HG03520 (cell line): ENCODE data around the gene CBLL2.
"Not testable (repeated sequence)": the region's sequence is repeated elsewhere in the genome, so short reads cannot be mapped to it uniquely, and the experiment has no call there.

Experiments
- ATAC-seq: cut with Tn5 transposase; IDR thresholded peaks from one replicate; pipeline ENCODE4 v1.9.1; 2021; ENCODE audit warnings: mild to moderate bottlenecking, moderate library complexity; ENCODE audit not compliant: unreplicated experiment

The CBLL2 gene, protein sequence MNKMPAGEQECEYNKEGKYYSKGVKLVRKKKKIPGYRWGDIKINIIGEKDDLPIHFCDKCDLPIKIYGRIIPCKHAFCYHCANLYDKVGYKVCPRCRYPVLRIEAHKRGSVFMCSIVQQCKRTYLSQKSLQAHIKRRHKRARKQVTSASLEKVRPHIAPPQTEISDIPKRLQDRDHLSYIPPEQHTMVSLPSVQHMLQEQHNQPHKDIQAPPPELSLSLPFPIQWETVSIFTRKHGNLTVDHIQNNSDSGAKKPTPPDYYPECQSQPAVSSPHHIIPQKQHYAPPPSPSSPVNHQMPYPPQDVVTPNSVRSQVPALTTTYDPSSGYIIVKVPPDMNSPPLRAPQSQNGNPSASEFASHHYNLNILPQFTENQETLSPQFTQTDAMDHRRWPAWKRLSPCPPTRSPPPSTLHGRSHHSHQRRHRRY

GRCh38 chrX:22272613-22273012 lies at the start of gene CBLL2:
Gene CBLL2, plus strand, starts transcription at chrX:22272913. Its CDS starts 79 bp downstream, at chrX:22272992.
- no peak for ATAC-seq

DNA sequence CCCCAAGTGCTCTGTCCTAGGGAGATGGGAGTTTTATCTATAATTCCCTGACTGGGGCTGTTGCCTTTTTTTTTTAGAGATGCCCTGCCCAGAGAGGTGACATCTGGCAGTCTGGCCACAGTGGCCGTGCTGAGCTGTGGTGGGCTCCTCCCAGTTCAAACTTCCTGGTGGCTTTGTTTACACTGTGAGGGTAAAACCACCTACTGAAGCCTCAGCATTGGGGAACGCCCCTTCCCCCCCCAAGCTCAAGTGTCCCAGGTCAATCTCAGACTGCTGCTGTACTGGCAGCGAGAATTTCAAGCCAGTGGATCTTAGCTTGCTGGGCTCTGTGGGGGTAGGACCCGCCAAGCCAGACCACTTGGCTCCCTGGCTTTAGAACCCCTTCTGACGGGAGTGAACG lies 38.3 kb upstream of the CBLL2 start:
- ATAC-seq: no peak

- no peak for ATAC-seq
These were observed 35.2 kb upstream of the CBLL2 start for GRCh38 chrX:22237479-22237878.

DNA sequence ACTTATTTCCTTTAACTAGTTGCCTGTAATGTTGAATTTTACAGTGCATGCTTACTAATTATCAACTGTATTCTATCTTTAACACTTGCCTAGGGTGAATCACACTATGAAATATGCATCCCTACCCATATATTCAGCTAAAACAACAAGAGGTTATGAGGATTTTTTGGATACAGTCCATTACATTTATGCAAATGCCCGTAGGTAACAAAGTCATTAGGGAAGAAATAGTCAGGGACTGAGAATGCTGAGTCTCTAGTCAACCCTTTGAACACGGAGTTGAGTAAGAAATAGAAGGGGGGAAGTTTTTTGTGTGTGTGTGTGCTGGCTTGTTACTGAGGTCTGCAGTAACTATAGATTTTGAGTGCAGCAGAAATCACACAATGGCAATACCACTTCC lies 26.1 kb upstream of the CBLL2 start:
- no peak for ATAC-seq

DNA sequence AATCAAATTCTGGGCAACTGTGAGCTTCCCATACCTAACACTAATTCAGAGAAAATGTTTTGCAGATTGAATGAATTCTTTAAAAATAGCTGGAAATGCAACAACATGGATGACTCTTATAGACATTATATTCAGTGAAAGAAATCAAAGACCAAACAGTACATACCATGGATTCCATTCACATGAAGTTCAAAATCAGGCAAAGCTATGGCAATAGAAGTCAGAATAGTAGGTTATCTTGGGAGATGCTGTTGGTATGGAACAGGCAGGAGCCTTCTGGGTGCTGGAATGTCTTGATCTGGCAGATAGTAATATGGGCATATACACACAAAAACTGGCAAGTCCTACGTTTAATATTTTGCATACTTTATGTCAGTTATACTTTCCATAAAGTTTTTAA lies 25.5 kb upstream of the CBLL2 start:
- ATAC-seq: no peak

GRCh38 chrX:22248401-22248800 lies 24.3 kb upstream of the CBLL2 start:
- ATAC-seq: no peak

GRCh38 chrX:22249371-22249770 lies 23.3 kb upstream of the CBLL2 start:
- ATAC-seq: no peak

DNA sequence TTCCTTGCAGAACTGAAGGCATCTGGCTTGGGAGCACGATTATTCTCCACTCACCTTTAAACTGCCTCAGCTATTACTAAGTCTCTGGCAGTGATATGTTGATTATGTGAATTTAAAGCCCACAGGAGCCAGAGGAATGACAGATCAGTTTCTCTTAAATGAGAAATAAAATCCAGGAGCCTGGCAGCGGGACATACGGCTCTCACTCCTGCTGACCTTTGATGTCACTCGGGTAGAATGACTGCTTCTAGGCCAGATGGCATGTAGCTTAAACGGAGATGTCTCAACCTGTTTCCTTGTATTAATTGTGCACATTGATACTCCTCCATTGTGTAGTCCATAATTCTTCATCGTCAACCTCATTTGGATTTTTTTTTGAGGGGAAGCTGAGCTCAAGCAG lies 4.0 kb upstream of the CBLL2 start:
- ATAC-seq: no peak

DNA sequence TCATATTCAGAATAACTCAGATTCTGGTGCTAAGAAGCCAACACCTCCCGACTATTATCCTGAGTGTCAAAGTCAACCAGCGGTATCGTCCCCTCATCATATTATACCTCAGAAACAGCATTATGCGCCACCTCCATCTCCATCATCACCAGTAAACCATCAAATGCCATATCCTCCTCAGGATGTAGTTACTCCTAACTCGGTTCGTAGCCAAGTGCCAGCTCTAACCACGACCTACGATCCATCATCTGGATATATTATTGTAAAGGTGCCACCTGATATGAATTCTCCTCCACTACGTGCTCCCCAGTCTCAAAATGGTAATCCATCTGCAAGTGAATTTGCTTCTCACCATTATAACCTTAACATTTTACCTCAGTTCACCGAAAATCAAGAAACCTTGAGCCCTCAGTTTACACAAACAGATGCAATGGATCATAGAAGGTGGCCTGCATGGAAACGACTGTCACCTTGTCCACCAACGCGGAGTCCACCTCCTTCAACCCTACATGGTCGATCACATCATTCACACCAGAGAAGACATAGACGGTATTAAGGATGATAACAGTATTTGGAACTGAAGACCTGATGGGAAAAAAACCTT lies 1.1 kb downstream of the CBLL2 start:
- ATAC-seq: no peak

DNA sequence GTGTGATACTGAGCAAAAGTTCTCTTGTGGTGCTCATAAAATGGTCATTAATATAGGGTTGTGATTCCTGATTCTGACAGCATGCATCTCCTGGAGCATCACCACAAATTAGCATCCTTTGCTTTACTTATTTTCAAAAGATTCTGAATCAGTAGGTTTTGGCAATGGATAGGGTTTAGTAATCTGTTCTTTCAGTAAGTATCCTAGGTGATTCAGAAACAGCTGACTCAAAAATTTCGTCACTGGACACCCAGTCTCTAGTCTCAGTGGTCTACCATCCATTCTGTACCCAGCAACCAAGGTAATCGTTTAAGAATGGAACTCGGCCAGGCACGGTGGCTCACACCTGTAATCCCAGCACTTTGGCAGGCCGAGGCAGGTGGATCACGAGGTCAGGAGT lies 4.1 kb downstream of the CBLL2 start:
- no peak for ATAC-seq

GRCh38 chrX:22278375-22278774 lies 5.7 kb downstream of the CBLL2 start:
- no peak for ATAC-seq

DNA sequence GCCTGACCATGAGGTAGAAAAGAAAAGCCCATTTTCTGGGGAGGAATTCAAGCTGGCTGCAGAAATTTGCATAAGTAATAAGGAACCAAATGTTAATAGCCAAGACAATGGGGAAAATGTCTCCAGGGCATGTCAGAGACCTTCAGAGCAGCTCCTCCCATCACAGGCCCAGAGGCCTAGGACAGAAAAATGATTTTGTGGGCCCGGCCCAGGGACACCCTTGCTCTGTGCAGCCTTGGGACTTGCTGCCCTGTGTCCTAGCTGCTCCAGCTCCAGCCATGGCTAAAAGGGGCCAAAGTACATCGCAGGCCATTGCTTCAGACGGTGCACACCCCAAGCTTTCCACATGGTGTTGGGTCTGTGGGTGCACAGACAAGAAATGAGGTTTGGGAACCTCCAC lies 16.5 kb downstream of the CBLL2 start:
- not testable (repeated sequence) for ATAC-seq

DNA sequence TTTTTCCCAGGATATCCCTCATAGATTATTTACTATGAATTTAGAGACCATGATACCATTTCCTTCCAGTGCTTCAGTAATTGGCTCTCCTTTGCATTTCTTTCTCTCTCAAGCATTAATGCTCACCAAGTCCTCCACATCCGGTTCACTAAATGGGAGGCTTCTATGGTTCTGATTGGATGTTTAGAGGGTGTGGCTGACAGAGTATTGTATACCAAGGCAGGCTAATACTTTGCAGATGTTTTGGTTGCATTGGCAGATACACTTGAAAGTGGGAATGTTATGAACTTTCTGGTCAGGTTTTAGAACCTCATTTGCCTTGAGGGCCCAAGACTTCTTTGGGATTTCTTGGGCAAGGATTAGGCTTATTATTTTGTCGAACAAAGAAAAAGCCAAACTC lies 24.2 kb downstream of the CBLL2 start:
- ATAC-seq: no peak

DNA sequence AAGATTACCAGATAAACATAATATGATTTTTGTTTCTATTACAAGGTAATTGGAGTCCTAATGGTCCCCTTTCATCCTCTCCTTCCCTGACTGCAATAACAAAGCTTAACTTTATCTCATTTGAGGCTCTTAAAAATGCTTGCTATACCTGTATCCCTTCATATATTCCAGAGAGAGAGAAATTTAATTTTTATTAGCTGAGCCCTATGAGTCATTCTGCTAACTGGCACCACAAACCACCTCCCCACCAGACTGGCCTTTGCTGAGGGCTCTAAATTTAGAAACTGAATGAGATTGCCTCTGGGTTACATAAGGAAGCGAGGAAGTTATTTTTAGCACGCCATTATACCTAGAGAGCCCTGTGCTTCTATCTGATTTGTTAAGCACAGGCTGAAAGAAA lies 27.4 kb downstream of the CBLL2 start:
- peak; percentile 70 for ATAC-seq

- ATAC-seq: no peak
These were observed 38.1 kb downstream of the CBLL2 start for GRCh38 chrX:22310779-22311178.

DNA sequence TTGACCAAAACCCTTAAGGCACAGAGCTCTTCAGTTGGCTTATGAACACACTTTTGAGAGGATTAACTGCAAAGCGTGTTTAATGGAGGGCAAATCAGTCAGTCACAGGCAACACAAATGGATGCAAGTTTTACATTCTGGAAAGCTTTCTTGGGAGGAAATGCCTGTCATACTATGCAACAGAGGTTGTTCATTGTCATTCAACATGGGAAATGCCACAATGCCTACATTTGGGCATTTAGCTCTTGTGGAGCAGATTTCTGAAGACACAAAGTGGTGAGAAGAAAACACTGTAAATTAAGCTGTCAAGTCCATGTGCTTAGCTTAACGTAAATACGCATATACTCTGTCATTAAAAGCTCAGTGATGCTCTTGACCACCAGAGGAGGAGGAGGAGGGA lies 41.1 kb downstream of the CBLL2 start:
- ATAC-seq: no peak

DNA sequence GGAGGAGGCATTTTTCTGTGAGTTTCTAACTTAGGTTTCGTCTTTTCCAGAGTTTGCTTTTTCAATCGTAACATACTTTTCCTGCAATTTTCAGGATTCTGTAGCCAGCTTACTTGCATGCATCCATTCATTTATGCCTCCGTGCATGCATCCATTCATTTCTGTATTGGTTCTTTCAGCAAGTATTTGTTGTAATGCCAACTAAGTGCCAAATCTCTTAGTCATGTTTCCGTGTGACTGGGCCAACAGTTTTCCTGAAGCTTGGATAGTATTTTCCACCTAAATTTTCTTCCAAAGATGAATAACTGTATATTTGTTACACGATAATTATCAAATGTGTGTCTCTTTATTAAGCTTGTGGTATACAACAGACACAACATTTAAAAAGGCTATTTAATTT lies 41.5 kb downstream of the CBLL2 start:
- ATAC-seq: no peak

DNA sequence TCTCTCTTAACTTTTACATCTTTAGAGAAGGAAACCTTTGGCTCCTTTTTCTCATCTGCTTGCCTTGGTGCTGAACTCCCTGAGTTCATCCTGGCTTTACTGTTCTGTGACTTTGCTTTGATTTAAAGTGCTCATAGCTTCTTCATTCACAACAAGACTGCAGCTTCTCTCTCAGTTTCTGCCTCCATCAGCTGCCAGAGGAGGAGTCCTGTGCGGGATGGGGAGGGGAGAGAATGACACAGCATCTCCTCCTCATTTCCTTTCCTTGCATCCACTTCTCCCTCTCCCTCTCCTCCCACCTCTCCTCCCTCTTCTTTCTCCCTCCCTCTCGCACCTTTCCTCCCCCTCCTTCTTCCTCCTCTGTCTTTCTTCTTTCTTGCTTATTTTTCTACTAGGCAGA lies 42.0 kb downstream of the CBLL2 start:
- ATAC-seq: no peak

DNA sequence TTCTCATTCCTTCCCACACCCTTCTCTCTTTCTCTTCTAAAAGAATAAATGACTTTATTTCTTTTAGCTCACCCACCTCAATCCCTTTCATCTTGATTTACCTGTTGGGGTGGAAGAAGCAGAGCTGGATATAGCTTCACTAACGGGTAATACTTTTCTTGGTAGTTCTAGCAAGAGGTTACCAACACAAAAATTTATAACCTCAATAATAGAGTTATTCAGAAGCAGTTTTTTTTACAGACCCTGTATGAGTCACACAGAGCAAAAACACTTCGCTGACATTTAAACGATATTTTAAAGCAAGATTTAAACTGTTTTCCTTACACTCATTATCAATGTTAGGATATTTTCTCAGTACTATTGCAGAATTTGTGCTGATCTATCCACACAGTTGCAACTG lies 42.4 kb downstream of the CBLL2 start:
- no peak for ATAC-seq

DNA sequence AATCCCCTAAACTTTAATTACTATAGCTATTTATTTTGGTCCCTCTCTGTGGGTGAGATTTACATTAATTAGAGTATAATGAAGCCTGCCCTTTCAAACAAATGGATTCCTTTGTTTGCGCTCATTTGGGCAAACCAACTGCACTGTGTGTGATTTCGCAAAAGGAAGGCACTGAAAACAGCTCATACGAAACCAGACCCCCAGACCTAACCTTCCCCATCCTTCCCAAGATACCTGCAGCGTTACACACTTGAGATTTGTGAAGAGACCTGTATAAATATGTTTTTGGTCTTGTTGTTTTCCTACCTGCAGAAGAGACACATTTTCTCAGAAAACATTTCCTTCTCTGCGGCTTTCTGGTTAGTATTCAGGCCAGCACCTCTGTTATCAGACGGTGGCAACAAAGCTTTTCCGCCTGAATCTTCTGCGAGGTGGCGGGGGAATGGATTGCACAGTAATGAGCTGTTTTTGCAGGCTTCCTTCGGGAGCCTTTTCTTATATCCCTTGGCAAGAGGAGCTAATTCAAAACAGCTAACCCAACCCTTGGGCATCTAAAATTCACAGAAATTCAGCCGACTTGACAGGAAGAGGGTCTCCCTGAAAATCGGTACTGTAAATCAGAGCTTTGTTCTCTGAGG lies 47.6 kb downstream of the CBLL2 start:
- ATAC-seq: no peak

DNA sequence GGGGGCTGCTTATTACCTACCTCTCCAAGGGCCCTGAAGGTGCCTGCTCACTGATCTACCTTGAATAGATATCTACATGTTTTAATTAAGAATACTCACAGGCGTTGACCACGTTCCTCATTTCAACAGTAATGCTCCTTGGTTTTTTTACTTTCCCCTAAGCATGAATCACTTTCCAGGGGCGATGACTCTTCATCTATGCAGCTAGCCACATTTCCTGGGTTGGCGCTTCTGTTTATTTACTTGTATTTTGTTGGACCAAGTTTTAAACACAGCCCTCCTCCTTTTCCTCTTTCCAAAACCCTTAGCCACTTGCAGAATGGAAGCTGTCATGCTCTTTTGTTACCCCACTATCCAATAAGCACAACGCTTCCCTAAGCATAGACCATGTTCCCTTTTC lies 50.8 kb downstream of the CBLL2 start:
- ATAC-seq: no peak
